IPS-15b (cell line): ENCODE measurements around the gene IGSF11.

Experiments
- H3K27me3 ChIP-seq: one replicate; pipeline ENCODE4 v1.6.1; 2013; ENCODE audit warnings: low read length; ENCODE audit not compliant: control insufficient read depth, insufficient read depth
- H3K36me3 ChIP-seq: one replicate; pipeline ENCODE4 v1.6.1; 2013; ENCODE audit warnings: low read length; ENCODE audit not compliant: control insufficient read depth, insufficient read depth
- H3K4me1 ChIP-seq: one replicate; pipeline ENCODE4 v1.6.1; 2013; ENCODE audit warnings: mild to moderate bottlenecking, low read length; ENCODE audit not compliant: control insufficient read depth, insufficient read depth
- H3K4me3 ChIP-seq: one replicate; pipeline ENCODE4 v1.5.1; 2013; ENCODE audit warnings: low read depth, low read length
- H3K9ac ChIP-seq: one replicate; pipeline ENCODE4 v1.6.1; 2013; ENCODE audit warnings: low read depth, mild to moderate bottlenecking, low read length
- H3K9me3 ChIP-seq: one replicate; pipeline ENCODE4 v1.6.1; 2013; ENCODE audit warnings: mild to moderate bottlenecking, low read length; ENCODE audit not compliant: control insufficient read depth, insufficient read depth

Gene IGSF11

DNA sequence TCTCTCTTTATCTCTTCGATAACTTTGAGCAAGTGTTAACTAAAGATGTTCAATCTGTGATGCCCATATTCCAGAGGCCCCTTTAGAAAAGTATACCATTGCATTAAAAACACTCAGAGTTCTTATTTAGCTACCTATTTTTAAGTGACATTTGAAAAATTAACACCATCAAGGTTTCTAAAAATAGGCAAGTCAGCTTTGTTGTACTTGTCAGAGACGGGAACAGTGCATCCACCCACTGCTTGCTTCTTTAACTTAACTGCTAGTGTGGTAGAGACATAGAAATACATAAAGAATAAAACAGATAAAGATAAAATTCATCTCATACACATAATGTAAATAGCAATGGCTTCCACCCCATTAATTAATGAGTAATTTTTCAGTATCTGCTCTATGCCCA, 66.0 kb downstream of the IGSF11 start:
- H3K9ac ChIP-seq, result no peak overlapping the region
- H3K4me1 ChIP-seq, result peaks cover 16% of the 10 kb centered on the region
- H3K4me3 ChIP-seq, result no peak overlapping the region
- H3K9me3 ChIP-seq, result no peaks in the 10 kb centered on the region
- no peaks in the 10 kb centered on the region for H3K36me3 ChIP-seq
- H3K27me3 ChIP-seq, result no peaks in the 10 kb centered on the region

DNA sequence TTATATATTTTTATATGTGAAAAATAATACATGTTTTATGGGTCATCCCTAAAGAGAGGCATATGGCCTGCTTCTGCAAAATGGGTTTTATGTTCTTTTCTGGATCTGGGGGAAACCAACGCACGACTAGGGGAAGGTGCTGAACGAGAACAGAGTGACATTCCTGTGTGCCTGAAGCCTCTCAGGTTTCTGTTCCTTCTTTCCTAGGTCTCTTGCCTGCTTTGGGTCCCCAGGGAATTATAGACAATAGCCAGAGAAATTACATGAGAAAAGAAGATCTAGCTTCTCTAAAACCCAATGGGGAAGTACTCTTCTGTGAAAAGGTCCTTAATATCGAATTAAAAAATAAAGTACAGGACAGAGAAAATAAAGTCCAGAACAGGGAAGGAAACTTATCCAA, 66.5 kb downstream of the IGSF11 start:
- peaks cover 16% of the 10 kb centered on the region for H3K4me1 ChIP-seq
- H3K4me3 ChIP-seq, result no peak overlapping the region
- no peaks in the 10 kb centered on the region for H3K9me3 ChIP-seq
- H3K27me3 ChIP-seq, result no peaks in the 10 kb centered on the region
- no peak overlapping the region for H3K9ac ChIP-seq
- no peaks in the 10 kb centered on the region for H3K36me3 ChIP-seq

DNA sequence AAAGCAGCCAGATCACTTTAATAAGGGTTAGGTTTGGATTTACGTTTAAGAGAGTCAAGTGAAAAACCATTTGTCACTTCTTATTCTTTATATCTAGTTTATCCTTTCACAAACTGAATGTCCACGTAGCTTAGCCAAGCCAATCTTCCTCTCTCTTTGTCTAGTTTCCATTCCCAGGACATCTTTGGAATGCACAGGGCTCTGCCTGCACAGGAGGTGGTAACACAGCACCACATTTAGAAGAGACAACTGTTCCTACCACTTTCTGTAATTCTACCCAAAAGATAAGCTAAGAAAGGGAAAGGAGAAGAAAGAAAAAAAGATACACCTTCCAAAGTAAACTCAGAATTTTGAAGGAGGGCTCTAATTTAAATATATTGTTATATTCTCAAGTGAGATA, 67.9 kb downstream of the IGSF11 start:
- Histone ChIP-seq H3K27me3 (no peaks in the 10 kb centered on the region), H3K9ac (no peak overlapping the region), H3K4me1 (peaks cover 16% of the 10 kb centered on the region), H3K4me3 (no peak overlapping the region), H3K36me3 (no peaks in the 10 kb centered on the region), H3K9me3 (no peaks in the 10 kb centered on the region)

DNA sequence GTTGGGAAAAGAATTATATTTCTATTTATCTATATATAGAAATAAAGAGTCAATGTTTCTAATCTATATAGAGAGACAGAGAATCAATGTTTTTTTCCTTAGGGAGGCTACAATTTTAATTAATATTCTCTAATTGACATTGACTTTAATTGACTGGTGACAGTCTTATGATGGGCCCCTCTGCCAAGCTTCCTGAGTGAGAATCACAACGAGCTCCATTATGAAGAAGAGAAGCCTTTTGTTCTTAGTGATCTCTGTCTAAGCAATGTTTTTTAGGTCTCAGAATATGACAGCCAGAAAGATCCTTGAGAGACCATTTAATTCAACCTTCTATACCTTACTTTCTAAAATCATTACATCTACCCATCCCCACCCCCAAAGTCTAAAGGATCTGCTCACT, 70.9 kb downstream of the IGSF11 start:
- H3K36me3 ChIP-seq, result no peaks in the 10 kb centered on the region
- no peak overlapping the region for H3K4me3 ChIP-seq
- H3K9me3 ChIP-seq, result no peaks in the 10 kb centered on the region
- H3K27me3 ChIP-seq, result no peaks in the 10 kb centered on the region
- H3K9ac ChIP-seq, result no peak overlapping the region
- H3K4me1 ChIP-seq, result peaks cover 6% of the 10 kb centered on the region

DNA sequence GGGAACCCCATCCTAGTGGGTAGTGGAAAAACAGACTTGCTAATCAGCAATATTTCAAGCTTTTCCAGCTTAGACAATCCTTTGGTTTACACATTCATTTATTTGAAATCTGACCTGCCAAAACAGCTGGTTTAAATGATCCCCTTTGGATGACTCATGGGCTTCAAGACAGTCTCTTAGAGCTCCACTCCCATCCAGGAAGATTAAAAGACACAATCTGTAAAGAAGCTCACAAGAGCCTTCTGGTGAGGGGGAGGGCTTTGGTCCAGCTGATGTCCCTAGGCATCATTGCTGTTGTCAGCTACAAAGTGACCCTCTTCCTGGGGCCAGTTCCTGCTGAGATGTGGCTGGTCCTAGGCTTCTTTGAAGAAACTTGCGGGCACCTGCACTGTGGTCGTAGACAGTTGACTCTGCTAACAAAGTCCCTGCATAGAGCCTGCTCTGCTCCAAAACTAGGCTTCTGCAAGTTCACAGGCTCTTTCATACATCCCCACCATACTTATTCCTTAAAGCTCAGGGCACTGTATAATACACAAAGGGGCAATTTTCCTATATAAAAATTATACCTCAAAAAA, 73.7 kb downstream of the IGSF11 start:
- Histone ChIP-seq H3K9me3 (no peaks in the 10 kb centered on the region), H3K4me3 (no peak overlapping the region), H3K4me1 (no peaks in the 10 kb centered on the region), H3K27me3 (no peaks in the 10 kb centered on the region), H3K9ac (no peak overlapping the region), H3K36me3 (no peaks in the 10 kb centered on the region)

DNA sequence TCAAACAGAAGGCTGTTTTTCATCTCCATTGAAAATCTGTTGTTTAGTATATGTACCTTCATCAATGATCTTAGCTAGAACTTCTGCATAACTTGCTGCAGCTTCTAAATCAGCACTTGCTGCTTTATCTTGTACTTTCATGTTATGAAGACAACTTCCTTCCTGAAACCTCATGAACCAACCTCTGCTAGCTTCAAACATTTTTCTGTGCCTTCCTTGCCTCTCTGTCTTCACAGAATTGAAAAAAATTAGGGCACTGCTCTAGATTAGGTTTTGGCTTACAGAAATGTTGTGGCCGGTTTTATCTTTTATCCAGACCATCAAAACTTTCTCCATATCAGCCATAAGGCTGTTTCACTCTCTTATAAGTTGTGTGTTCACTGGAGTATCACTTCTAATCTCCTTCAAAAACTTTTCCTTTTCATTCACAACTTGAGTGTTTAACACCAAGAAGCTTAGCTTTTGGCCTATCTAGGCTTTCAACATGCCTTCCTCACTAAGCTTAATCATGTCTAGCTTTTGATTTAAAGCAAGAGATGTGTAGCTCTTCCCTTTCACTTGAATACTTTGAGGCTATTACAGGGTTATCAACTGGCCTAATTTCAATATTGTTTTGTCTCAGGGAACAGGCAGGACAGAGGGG, 78.6 kb downstream of the IGSF11 start:
- Histone ChIP-seq H3K36me3 (no peaks in the 10 kb centered on the region), H3K4me1 (no peaks in the 10 kb centered on the region), H3K9ac (no peak overlapping the region), H3K27me3 (no peaks in the 10 kb centered on the region), H3K4me3 (no peak overlapping the region), H3K9me3 (no peaks in the 10 kb centered on the region)

DNA sequence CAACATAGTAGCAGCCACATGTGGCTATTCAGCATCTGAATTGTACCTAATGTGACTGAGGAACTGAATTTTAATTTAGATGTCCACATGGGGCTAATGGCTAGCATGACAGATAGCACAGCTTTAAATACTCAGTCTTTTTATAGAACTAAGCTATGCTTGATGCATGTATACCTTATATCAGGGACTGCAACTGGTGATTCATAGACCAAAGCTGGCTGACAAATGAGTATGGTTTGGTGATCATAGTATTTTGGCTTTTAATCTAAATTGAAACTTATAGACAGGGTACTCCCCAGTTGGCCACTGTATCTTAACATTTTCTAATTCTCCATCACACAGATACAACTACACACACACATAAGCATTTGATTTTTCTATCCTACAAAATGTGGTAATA, 83.6 kb downstream of the IGSF11 start:
- H3K36me3 ChIP-seq, result no peaks in the 10 kb centered on the region
- H3K27me3 ChIP-seq, result no peaks in the 10 kb centered on the region
- H3K9me3 ChIP-seq, result no peaks in the 10 kb centered on the region
- no peak overlapping the region for H3K9ac ChIP-seq
- no peak overlapping the region for H3K4me3 ChIP-seq
- H3K4me1 ChIP-seq, result no peaks in the 10 kb centered on the region

DNA sequence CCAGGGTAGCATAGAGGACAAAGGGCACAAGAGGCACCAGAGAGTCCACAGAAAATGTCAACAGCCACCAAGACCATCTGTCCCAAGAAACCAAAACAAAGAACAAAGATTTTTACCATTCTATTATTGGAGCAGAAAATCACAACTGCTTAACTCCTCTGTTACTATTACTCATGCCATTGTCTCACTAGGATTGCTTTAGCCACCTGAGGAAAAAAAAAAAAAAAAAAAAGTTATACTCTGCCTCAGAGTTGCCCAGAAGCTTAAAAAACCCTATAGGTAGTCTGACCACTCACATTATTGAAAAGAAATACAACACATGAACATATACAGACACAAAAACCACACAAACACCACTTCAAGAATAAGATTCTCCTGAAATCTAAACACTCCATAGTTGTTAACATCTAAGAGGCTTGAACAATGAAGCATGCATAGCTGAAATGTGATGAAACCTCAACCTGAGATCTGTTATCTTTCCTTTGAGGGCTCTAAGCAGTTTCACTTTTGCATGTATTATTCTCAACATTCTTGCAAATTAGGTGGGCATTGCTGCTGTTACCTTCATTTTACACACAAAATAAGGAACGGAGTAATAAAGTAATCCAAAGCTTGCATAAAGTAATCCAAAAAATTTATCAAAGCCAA, 85.4 kb downstream of the IGSF11 start:
- Histone ChIP-seq H3K4me3 (no peak overlapping the region), H3K9me3 (no peaks in the 10 kb centered on the region), H3K27me3 (no peaks in the 10 kb centered on the region), H3K36me3 (no peaks in the 10 kb centered on the region), H3K4me1 (no peaks in the 10 kb centered on the region), H3K9ac (no peak overlapping the region)

DNA sequence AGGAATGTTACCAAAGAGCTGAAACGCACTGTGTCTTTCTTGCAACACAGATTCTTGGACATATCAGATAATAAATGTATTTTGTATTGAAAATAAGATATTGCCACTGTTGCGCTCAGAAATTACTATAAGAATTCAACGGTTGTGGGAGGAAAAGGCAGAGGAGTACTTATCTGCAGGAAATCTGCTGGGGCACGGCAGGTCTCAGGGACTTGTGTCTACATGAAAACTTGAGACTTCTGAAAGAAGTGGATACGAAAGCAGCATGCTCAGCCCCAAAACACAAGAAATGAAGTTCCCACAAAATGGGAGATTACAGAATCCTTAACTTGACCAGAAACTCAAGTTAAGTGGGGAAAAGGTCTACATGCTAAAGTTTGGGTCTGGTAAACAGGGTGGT, 86.5 kb downstream of the IGSF11 start:
- no peaks in the 10 kb centered on the region for H3K27me3 ChIP-seq
- no peaks in the 10 kb centered on the region for H3K9me3 ChIP-seq
- no peak overlapping the region for H3K4me3 ChIP-seq
- no peak overlapping the region for H3K9ac ChIP-seq
- no peaks in the 10 kb centered on the region for H3K4me1 ChIP-seq
- H3K36me3 ChIP-seq, result no peaks in the 10 kb centered on the region

DNA sequence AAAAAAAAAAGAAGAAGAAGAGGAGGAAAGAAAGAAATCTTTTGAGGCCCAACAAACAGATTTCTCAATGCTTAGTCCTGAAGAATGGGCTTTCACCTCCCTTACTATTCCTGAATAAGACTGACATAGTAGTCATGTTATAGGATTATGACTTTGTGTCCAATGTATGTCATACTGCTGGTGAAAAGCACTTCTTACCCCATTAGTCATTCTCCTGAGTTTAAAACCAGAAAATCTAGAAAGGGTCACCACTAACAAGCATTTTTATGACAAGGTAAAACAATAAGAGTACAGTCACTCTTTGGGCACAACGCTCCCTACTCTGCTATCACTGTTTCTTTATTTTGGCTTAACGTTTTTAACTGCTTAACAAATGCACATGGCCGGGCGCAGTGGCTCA, 88.2 kb downstream of the IGSF11 start:
- Histone ChIP-seq H3K9ac (no peak overlapping the region), H3K4me1 (no peaks in the 10 kb centered on the region), H3K27me3 (no peaks in the 10 kb centered on the region), H3K36me3 (no peaks in the 10 kb centered on the region), H3K4me3 (no peak overlapping the region), H3K9me3 (no peaks in the 10 kb centered on the region)

DNA sequence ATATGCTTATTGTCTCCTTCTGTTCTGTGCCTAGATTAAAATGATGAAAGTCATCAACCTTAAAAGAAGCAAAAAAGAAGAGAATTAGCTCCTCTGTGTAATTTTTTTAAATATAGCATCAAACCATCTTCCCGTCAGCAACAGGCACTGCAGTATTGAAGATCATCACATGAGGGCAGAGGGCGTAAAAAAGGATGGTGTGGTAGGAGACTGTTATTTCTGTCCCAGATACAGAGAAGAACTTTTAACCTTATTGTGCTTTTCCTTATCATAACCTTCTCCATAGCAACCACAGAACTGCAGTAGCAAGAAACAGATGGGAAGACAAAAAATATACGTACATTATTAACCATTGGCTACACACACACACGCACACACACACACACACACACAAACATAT, 88.8 kb downstream of the IGSF11 start:
- Histone ChIP-seq H3K4me3 (no peak overlapping the region), H3K9ac (no peak overlapping the region), H3K36me3 (no peaks in the 10 kb centered on the region), H3K9me3 (no peaks in the 10 kb centered on the region), H3K4me1 (no peaks in the 10 kb centered on the region), H3K27me3 (no peaks in the 10 kb centered on the region)

DNA sequence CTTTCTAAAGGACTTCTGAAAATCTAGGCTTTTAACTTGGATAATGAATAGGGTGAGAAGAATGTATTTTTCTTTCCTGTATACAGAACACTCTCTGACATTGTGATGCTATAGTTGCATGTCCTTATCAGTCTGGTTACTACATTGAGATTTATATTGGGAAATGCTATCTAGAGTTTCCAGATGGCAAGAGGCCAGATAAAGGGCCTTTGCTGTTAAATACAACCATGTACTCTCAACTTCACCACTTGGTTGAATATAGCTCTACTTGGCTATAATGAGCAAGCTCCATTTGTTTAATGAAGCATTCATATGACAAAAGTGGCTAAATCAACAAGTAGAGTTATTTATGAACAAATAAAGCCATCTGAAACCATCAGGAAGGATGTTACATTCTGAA, 91.0 kb downstream of the IGSF11 start:
- Histone ChIP-seq H3K4me1 (no peaks in the 10 kb centered on the region), H3K4me3 (no peak overlapping the region), H3K27me3 (no peaks in the 10 kb centered on the region), H3K9ac (no peak overlapping the region), H3K36me3 (no peaks in the 10 kb centered on the region), H3K9me3 (no peaks in the 10 kb centered on the region)
